Mucosa of stomach (tissue), 1 donor: ENCODE data around the gene MCF2L2.

Source experiments
- H3K27me3 ChIP-seq: one replicate; pipeline ENCODE4 v1.7.0; 2013; ENCODE audit warnings: mild to moderate bottlenecking, low read length; ENCODE audit not compliant: control insufficient read depth, insufficient read depth
- H3K36me3 ChIP-seq: one replicate; pipeline ENCODE4 v1.7.0; 2013; ENCODE audit warnings: low read length; ENCODE audit not compliant: control insufficient read depth, insufficient read depth
- H3K4me1 ChIP-seq: one replicate; pipeline ENCODE4 v1.7.0; 2013; ENCODE audit warnings: mild to moderate bottlenecking, low read length; ENCODE audit not compliant: control insufficient read depth, insufficient read depth
- H3K4me3 ChIP-seq: one replicate; pipeline ENCODE4 v1.7.0; 2013; ENCODE audit warnings: low read length
- H3K9ac ChIP-seq: one replicate; pipeline ENCODE4 v1.7.0; 2013; ENCODE audit warnings: mild to moderate bottlenecking, low read length, moderate library complexity
- H3K9me3 ChIP-seq: one replicate; pipeline ENCODE4 v1.7.0; 2013; ENCODE audit warnings: mild to moderate bottlenecking, low read length, moderate library complexity; ENCODE audit not compliant: control insufficient read depth
- donor health status: Pancreatic carcinoma.

MCF2L2 gene

GRCh38 chr3:183262875-183263378, 165.5 kb downstream of the MCF2L2 start:
- H3K4me1 ChIP-seq, result peaks cover 82% of the 10 kb centered on the region
- no peak overlapping the region for H3K9ac ChIP-seq
- no peaks in the 10 kb centered on the region for H3K36me3 ChIP-seq
- H3K27me3 ChIP-seq, result no peaks in the 10 kb centered on the region
- H3K4me3 ChIP-seq, result no peak overlapping the region
- H3K9me3 ChIP-seq, result no peaks in the 10 kb centered on the region

- Histone ChIP-seq H3K4me3 (no peak overlapping the region), H3K4me1 (peaks cover 65% of the 10 kb centered on the region), H3K27me3 (no peaks in the 10 kb centered on the region), H3K36me3 (no peaks in the 10 kb centered on the region), H3K9me3 (no peaks in the 10 kb centered on the region), H3K9ac (no peak overlapping the region)
Measured at GRCh38 chr3:183261151-183261724, 167.2 kb downstream of the MCF2L2 start.

- Histone ChIP-seq H3K9ac (no peak overlapping the region), H3K4me1 (peaks cover 60% of the 10 kb centered on the region), H3K9me3 (no peaks in the 10 kb centered on the region), H3K27me3 (no peaks in the 10 kb centered on the region), H3K36me3 (no peaks in the 10 kb centered on the region), H3K4me3 (no peak overlapping the region)
Measured at GRCh38 chr3:183260167-183260904, 168.1 kb downstream of the MCF2L2 start.

- Histone ChIP-seq H3K9me3 (no peaks in the 10 kb centered on the region), H3K36me3 (no peaks in the 10 kb centered on the region), H3K4me1 (peaks cover 53% of the 10 kb centered on the region), H3K9ac (no peak overlapping the region), H3K27me3 (no peaks in the 10 kb centered on the region), H3K4me3 (no peak overlapping the region)
Measured at GRCh38 chr3:183259621-183260020, 168.8 kb downstream of the MCF2L2 start.

- Histone ChIP-seq H3K4me3 (no peak overlapping the region), H3K9me3 (no peaks in the 10 kb centered on the region), H3K36me3 (no peaks in the 10 kb centered on the region), H3K4me1 (peaks cover 48% of the 10 kb centered on the region), H3K27me3 (no peaks in the 10 kb centered on the region), H3K9ac (no peak overlapping the region)
Measured at GRCh38 chr3:183259087-183259486, 169.3 kb downstream of the MCF2L2 start.

GRCh38 chr3:183255348-183255730, 173.1 kb downstream of the MCF2L2 start:
- H3K27me3 ChIP-seq, result no peaks in the 10 kb centered on the region
- no peaks in the 10 kb centered on the region for H3K36me3 ChIP-seq
- peak overlapping the region; percentile 99 for H3K9ac ChIP-seq
- H3K4me1 ChIP-seq, result peaks cover 27% of the 10 kb centered on the region
- peak overlapping the region; percentile 51 for H3K4me3 ChIP-seq
- no peaks in the 10 kb centered on the region for H3K9me3 ChIP-seq

- no peaks in the 10 kb centered on the region for H3K36me3 ChIP-seq
- H3K4me1 ChIP-seq, result peaks cover 21% of the 10 kb centered on the region
- peak overlapping the region; percentile 99 for H3K9ac ChIP-seq
- peak overlapping the region; percentile 51 for H3K4me3 ChIP-seq
- H3K9me3 ChIP-seq, result no peaks in the 10 kb centered on the region
- no peaks in the 10 kb centered on the region for H3K27me3 ChIP-seq
Measured at GRCh38 chr3:183254487-183255347, 173.7 kb downstream of the MCF2L2 start.

GRCh38 chr3:183253528-183254486, 174.6 kb downstream of the MCF2L2 start:
- Histone ChIP-seq H3K9ac (peak overlapping the region; percentile 99), H3K36me3 (no peaks in the 10 kb centered on the region), H3K4me3 (peak overlapping the region; percentile 97), H3K4me1 (peaks cover 13% of the 10 kb centered on the region), H3K9me3 (no peaks in the 10 kb centered on the region), H3K27me3 (no peaks in the 10 kb centered on the region)

GRCh38 chr3:183252973-183253527, 175.4 kb downstream of the MCF2L2 start, which contains the start of gene B3GNT5:
Gene B3GNT5, plus strand, starts transcription at chr3:183253253. Its CDS starts 16,546 bp downstream, at chr3:183269799.
- Histone ChIP-seq H3K27me3 (no peaks in the 10 kb centered on the region), H3K36me3 (no peaks in the 10 kb centered on the region), H3K4me1 (peaks cover 6% of the 10 kb centered on the region), H3K9me3 (no peaks in the 10 kb centered on the region), H3K4me3 (peak within 1 kb of the TSS; percentile 97), H3K9ac (peak within 1 kb of the TSS; percentile 99)

GRCh38 chr3:183252118-183252782, 176.2 kb downstream of the MCF2L2 start:
- Histone ChIP-seq H3K4me1 (peaks cover 6% of the 10 kb centered on the region), H3K27me3 (no peaks in the 10 kb centered on the region), H3K4me3 (peak overlapping the region; percentile 5), H3K36me3 (no peaks in the 10 kb centered on the region), H3K9ac (peak overlapping the region; percentile 7), H3K9me3 (no peaks in the 10 kb centered on the region)
